ENCODE measurements around the gene DOK6.

DOK6 gene

DNA sequence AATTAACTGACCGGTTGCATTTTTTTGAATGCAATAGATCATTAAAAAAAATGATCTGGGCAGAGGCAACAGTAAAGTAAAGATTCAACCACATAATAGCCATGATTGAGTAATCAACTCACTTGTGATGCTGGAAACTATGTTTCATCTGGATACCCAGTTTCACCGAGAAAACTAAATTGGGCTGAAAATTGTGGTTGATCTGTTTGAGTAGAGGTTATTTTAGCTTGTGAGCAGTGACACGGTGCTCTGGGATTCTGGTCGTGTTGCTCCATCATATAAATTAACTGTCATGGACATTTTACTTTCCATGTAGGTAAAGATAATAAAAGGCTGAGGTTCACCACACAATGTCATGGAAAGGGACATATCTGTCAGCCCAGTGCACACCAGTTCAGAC, 488.3 kb downstream of the DOK6 start:
- H3K4me3 ChIP-seq (replicated peaks in 1 of 2; ENCODE audit: low read depth in 2 of 2, low read length in 2 of 2) = no peak overlapping the region
- TF ChIP-seq, protein P1, sequence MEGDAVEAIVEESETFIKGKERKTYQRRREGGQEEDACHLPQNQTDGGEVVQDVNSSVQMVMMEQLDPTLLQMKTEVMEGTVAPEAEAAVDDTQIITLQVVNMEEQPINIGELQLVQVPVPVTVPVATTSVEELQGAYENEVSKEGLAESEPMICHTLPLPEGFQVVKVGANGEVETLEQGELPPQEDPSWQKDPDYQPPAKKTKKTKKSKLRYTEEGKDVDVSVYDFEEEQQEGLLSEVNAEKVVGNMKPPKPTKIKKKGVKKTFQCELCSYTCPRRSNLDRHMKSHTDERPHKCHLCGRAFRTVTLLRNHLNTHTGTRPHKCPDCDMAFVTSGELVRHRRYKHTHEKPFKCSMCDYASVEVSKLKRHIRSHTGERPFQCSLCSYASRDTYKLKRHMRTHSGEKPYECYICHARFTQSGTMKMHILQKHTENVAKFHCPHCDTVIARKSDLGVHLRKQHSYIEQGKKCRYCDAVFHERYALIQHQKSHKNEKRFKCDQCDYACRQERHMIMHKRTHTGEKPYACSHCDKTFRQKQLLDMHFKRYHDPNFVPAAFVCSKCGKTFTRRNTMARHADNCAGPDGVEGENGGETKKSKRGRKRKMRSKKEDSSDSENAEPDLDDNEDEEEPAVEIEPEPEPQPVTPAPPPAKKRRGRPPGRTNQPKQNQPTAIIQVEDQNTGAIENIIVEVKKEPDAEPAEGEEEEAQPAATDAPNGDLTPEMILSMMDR (IDR thresholded peaks at IDR 0.05; ENCODE audit: low read depth, low read length) = no peak
- no peak for DNase-seq (ENCODE audit: low read depth in 2 of 2)

DNA sequence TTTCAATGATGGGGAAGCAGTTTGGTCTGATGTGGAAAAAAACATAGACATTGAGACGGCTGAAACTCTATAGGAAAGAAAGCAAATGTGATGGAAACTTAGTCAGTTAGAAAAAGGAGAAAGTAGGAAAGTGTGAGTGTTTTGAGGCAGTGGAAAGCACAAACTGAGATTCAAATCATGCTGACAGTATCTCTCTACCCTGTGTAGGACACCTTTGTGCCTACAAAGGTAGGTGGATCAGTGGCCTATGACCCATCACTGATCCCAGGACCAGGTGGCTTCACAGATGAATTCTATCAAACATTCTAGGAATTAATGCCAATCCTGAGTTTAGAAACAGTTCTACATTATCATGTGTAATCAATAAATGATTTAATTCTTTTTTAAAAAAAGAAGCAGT, 489.9 kb downstream of the DOK6 start:
- no peak overlapping the region for H3K4me3 ChIP-seq (replicated peaks in 1 of 2; ENCODE audit: low read depth in 2 of 2, low read length in 2 of 2)
- DNase-seq (ENCODE audit: low read depth in 2 of 2) = no peak
- TF ChIP-seq, protein P1 (IDR thresholded peaks at IDR 0.05; ENCODE audit: low read depth, low read length) = no peak

DNA sequence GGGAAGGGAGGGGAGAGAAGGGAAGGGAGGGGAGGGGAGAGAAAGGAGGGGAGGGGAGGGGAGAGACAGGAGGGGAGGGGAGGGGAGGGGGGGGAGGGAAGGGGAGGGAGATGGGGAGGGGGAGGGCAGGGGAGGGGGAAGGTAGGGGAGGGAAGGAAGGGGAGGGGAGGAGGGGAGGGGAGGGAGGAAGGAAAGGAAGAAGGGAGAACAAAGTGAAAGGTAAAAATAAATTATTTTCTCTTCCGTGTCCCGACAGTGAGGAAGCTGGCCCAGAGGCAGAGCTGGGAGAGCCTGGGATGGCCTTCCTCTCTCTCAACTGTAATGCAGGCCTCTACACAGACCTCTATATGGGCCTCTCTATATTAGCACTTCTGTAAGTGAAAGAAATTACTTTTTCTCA, 493.8 kb downstream of the DOK6 start:
- no peak for DNase-seq (ENCODE audit: low read depth in 2 of 2)
- no peak overlapping the region for H3K4me3 ChIP-seq (replicated peaks in 1 of 2; ENCODE audit: low read depth in 2 of 2, low read length in 2 of 2)
- TF ChIP-seq, protein P1 (IDR thresholded peaks at IDR 0.05; ENCODE audit: low read depth, low read length) = no peak

DNA sequence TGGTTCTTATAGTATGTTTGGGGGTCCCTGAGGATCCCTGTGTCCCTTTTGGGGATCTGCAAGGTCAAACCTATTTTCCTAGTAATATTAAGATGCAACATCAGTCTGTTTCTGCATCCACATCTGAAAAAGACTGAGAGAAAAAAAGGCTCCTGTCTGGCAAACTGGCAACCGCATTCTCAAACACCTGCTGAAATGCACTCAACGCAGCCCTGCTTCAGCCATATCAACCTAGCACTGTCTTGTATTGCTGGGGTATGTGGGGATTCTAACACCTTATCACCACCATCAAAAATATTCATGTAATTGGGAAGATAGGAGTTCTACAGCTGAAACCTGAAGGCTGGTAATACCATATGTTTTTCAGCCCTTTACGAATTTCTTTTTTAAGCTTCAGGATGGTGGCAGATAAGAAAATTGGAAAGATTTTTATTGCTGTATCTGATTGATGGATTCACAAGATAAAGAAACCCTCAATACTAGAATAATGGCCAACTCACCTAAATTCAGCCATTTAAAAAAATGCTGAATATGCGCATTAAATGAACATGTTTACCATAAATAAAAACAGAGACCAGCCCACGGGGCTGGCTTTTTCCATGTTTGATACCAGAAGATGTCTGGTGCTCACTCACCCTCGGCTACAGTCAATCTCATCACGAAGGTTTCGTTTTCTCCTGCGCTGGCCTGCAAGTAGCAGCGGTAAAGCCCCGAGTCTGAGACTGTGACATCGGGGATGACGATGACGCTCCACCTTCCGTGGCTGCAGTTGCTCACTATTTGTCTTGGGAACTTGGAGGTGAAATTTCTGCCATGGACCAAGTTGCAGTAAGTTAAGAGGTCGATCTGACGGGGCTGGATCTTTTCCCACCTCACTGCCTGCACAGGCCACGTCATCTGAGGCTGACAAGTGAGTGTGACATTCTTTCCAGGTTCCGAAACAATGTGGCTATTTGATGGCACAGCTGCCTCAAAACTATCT, 494.7 kb downstream of the DOK6 start:
- no peak overlapping the region for H3K4me3 ChIP-seq (replicated peaks in 1 of 2; ENCODE audit: low read depth in 2 of 2, low read length in 2 of 2)
- DNase-seq (ENCODE audit: low read depth in 2 of 2) = no peak
- TF ChIP-seq, protein P1 (IDR thresholded peaks at IDR 0.05; ENCODE audit: low read depth, low read length) = no peak

DNA sequence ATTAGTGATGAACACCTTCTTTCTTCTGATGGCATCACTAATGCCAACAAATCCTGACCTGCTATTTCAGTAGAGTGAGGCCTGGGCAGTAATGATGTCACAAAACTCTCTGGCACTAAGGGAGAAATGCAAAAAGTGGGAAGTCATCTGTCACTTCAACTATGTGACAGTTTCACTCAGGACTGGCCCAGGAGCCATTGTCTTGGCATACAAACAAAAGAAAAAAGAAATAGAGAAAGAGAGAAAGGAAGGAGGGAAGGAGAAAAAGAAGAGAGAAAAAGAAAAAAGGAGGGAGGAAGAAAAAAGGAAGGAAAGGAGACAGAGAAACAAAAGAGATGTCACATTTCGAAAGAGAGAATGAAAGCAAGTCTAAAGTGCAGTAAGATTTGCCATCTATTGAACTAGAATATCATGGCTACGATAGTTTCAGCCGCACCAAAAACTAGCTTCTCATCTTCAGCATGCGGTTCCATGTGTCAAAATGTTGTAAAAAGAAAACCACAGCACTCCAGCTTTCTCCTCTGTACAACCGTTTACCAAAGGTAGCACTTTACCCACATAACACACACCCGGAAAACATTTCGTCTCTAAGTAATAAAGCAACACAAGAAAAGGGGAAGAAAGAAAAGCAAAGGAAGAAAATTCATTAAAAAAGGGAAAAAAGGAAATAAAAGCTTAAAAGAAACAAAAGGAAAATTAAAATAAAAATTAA, 496.9 kb downstream of the DOK6 start:
- H3K4me3 ChIP-seq (replicated peaks in 1 of 2; ENCODE audit: low read depth in 2 of 2, low read length in 2 of 2) = no peak overlapping the region
- TF ChIP-seq, protein P1 (IDR thresholded peaks at IDR 0.05; ENCODE audit: low read depth, low read length) = no peak
- DNase-seq (ENCODE audit: low read depth in 2 of 2) = no peak

DNA sequence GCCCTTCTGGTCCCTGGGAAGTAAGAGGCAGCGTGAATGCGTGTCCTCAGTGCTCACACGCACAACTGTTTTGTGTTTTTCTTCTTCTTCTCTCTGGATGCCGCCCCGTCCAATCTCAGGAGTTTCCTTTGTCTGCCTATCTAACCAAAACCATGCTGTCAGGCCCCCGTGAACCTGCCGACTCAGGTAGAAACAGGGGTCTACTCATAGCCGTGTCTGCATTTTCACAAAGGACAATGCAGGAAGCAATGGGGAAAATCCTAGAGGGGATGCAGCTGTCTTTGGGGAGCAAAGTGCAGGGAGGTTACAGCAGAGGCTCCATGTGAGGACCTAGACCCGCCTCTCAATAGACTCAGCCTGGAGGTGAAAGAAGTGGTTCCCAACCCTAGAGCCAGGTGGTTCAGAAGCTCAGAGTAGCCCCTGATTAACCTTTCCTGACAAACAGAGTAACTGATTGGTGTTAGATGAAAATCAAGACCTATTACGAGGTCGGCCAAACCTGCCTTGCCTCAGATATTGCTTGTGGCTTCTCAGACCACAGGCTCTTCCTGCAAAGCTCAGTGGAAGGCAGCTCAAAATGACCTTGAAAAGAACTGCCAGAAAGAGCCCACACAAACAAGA, 497.7 kb downstream of the DOK6 start:
- no peak overlapping the region for H3K4me3 ChIP-seq (replicated peaks in 1 of 2; ENCODE audit: low read depth in 2 of 2, low read length in 2 of 2)
- no peak for DNase-seq (ENCODE audit: low read depth in 2 of 2)
- TF ChIP-seq, protein P1 (IDR thresholded peaks at IDR 0.05; ENCODE audit: low read depth, low read length) = no peak
